Left renal pelvis (tissue), 4 donors: ENCODE data around the gene PHACTR1. TPM values are rescaled to one million over a fixed set of nuclear protein-coding genes. Genes with fewer than 3 reads are reported as not detected.
"Not testable (repeated sequence)": the region's sequence is repeated elsewhere in the genome, so short reads cannot be mapped to it uniquely, and the experiment has no call there.

Source experiments
- DNase-seq, 4 donors: peaks; one replicate each; pipeline ENCODE4 v3.0.0-alpha.2; 2013; ENCODE audit warnings: low read depth in 4 of 4, low spot score in 3 of 4
- polyA plus RNA-seq, 4 donors: library from polyadenylated mRNA; unstranded; fragments of 120-200 nt; gene quantifications; one replicate each; pipeline ENCODE4 v1.2.1, GENCODE V29; 2013; ENCODE audit not compliant: insufficient read length in 4 of 4

Gene PHACTR1
- polyA plus RNA-seq, 4 donors: 2.4 to 19.1 (median 16.0) TPM

GRCh38 chr6:13243745-13244144 lies 527.2 kb downstream of the PHACTR1 start:
- not testable (repeated sequence) for DNase-seq

- no peak for DNase-seq
Observed at GRCh38 chr6:13247627-13248026, 531.1 kb downstream of the PHACTR1 start.

- no peak for DNase-seq
Observed at GRCh38 chr6:13248053-13248452, 531.5 kb downstream of the PHACTR1 start.

- DNase-seq: no peak
Observed at GRCh38 chr6:13248584-13248985, 532.0 kb downstream of the PHACTR1 start.

- DNase-seq: no peak
Observed at GRCh38 chr6:13248994-13249393, 532.4 kb downstream of the PHACTR1 start.

GRCh38 chr6:13249817-13250216 lies 533.2 kb downstream of the PHACTR1 start:
- no peak for DNase-seq

GRCh38 chr6:13250703-13251102 lies 534.1 kb downstream of the PHACTR1 start:
- no peak for DNase-seq

GRCh38 chr6:13251242-13251641 lies 534.7 kb downstream of the PHACTR1 start:
- DNase-seq: no peak

- no peak for DNase-seq
Observed at GRCh38 chr6:13252790-13253189, 536.2 kb downstream of the PHACTR1 start.

- DNase-seq: no peak
Observed at GRCh38 chr6:13253272-13253671, 536.7 kb downstream of the PHACTR1 start.

- DNase-seq: no peak
Observed at GRCh38 chr6:13256266-13257001, 539.9 kb downstream of the PHACTR1 start.

- no peak for DNase-seq
Observed at GRCh38 chr6:13259393-13259792, 542.8 kb downstream of the PHACTR1 start.

- DNase-seq: no peak
Observed at GRCh38 chr6:13260101-13260598, 543.6 kb downstream of the PHACTR1 start.

- DNase-seq: no peak
Observed at GRCh38 chr6:13260831-13261230, 544.3 kb downstream of the PHACTR1 start.

GRCh38 chr6:13261464-13261994 lies 545.0 kb downstream of the PHACTR1 start:
- no peak for DNase-seq

- DNase-seq: no peak
Observed at GRCh38 chr6:13262302-13263230, 546.0 kb downstream of the PHACTR1 start.

- no peak for DNase-seq
Observed at GRCh38 chr6:13263669-13264068, 547.1 kb downstream of the PHACTR1 start.

GRCh38 chr6:13267142-13267651 lies 550.6 kb downstream of the PHACTR1 start:
- no peak for DNase-seq

- no peak for DNase-seq
Observed at GRCh38 chr6:13268913-13269518, 552.4 kb downstream of the PHACTR1 start.
